K562 (cell line): ENCODE data around the gene FOXO4. TPM values are rescaled to one million over a fixed set of nuclear protein-coding genes. Genes with fewer than 3 reads are reported as not detected.

Source experiments
- ATAC-seq: fragments of 200-7000 bp; cut with Tn5 transposase; 3 replicates; pipeline ENCODE4 v1.9.1; 2020; ENCODE audit warnings: moderate library complexity
- BruUV-seq: library from RNA; stranded (reverse); fragments of 400-500 nt; replicated peaks from 2 replicates; lab custom pipeline; 2021; lab: Mats Ljungman, UMichigan
- CTCF ChIA-PET: fragments of 300-600 bp; formaldehyde crosslinking; extraction: SDS; loops from one replicate; lab custom pipeline; 2021; ENCODE audit warnings: low intra/inter-chr PET ratio; lab: Yijun Ruan, JAX
- POLR2A ChIA-PET: fragments of 300-600, 350-650 bp; sonication (Branson Sonifier 250); formaldehyde crosslinking; extraction: SDS; loops from one replicate; lab custom pipeline; 2021; ENCODE audit warnings: antibody characterized with exemption, inconsistent platforms; lab: Yijun Ruan, JAX
- DNase-seq, 4 experiments: peaks; one replicate each; pipeline versions ENCODE4 v3.0.0 to v3.0.0-alpha.2; 2011 to 2018; ENCODE audit warnings: low spot score in 3 of 4, mixed read lengths in 3 of 4; ENCODE audit errors: extremely low read depth in 1 of 4
- FAIRE-seq: peaks from 2 replicates; lab custom pipeline; 2011; peaks lifted over from hg19 to GRCh38; lab: Jason Lieb, UNC
- H2AFZ ChIP-seq: 2 replicates; pipeline ENCODE4 v1.6.0; 2011; ENCODE audit warnings: low read depth, low read length, control low read depth, inconsistent platforms
- H3K27ac ChIP-seq: fragments of 200-600 bp; 3 replicates; pipeline ENCODE4 v1.8.0; 2011; ENCODE audit warnings: low read depth, mild to moderate bottlenecking, control low read depth, inconsistent platforms, low read length, moderate library complexity, mixed read lengths; ENCODE audit errors: extremely low read depth
- H3K27me3 ChIP-seq, 2 experiments: fragments of 300-600 bp in 1 of 2; 2 replicates in 1 of 2; 3 replicates in 1 of 2; pipeline versions ENCODE4 v1.6.0 to v1.8.0; 2011; ENCODE audit warnings: inconsistent platforms in 2 of 2, low read length in 2 of 2, mild to moderate bottlenecking in 1 of 2, mixed read lengths in 1 of 2, moderate library complexity in 1 of 2; ENCODE audit not compliant: control insufficient read depth in 2 of 2, insufficient read depth in 2 of 2
- H3K36me3 ChIP-seq: fragments of 300-600 bp; 3 replicates; pipeline ENCODE4 v1.8.0; 2011; ENCODE audit warnings: mild to moderate bottlenecking, low read length, inconsistent platforms; ENCODE audit not compliant: control insufficient read depth, insufficient read depth
- H3K4me1 ChIP-seq, 2 experiments: fragments of 200-600 bp in 1 of 2; replicated peaks in 1 of 2; 2 replicates in 1 of 2; 3 replicates in 1 of 2; pipeline versions ENCODE4 v1.5.1 to v1.8.0; 2011; ENCODE audit warnings: inconsistent platforms in 2 of 2, low read length in 2 of 2, mild to moderate bottlenecking in 1 of 2, mixed read lengths in 1 of 2, moderate library complexity in 1 of 2; ENCODE audit not compliant: control insufficient read depth in 2 of 2, insufficient read depth in 2 of 2
- H3K4me2 ChIP-seq: 2 replicates; pipeline ENCODE4 v1.6.1; 2011; ENCODE audit warnings: low read length, control low read depth, inconsistent platforms, mixed read lengths; ENCODE audit not compliant: insufficient read depth
- H3K4me3 ChIP-seq: fragments of 200-600 bp; sonication (generic), shearing (Covaris generic); 2 replicates; pipeline ENCODE4 v1.5.1; 2016; ENCODE audit warnings: control low read depth, inconsistent platforms
- H3K79me2 ChIP-seq: fragments of 200-600 bp; 3 replicates; pipeline ENCODE4 v1.8.0; 2011; ENCODE audit warnings: low read length, inconsistent platforms; ENCODE audit not compliant: control insufficient read depth, insufficient read depth
- H3K9ac ChIP-seq, 2 experiments: 2 replicates each; pipeline versions ENCODE4 v1.6.0 to v1.6.1; 2011; ENCODE audit warnings: low read depth in 2 of 2, low read length in 2 of 2, control low read depth in 1 of 2, inconsistent platforms in 1 of 2, mild to moderate bottlenecking in 1 of 2, mixed read lengths in 1 of 2; ENCODE audit not compliant: insufficient read depth in 1 of 2
- H3K9me1 ChIP-seq: one replicate; pipeline ENCODE4 v1.6.0; 2011; ENCODE audit warnings: inconsistent platforms, mild to moderate bottlenecking, low read length, moderate library complexity; ENCODE audit not compliant: control insufficient read depth, insufficient read depth
- H3K9me3 ChIP-seq: replicated peaks from 2 replicates; pipeline ENCODE4 v1.5.1; 2011; ENCODE audit warnings: low read depth, low read length, inconsistent platforms; ENCODE audit not compliant: control insufficient read depth, insufficient read depth
- H4K20me1 ChIP-seq: replicated peaks from 2 replicates; pipeline ENCODE4 v1.6.1; 2011; ENCODE audit warnings: low read length, inconsistent platforms, mixed read lengths; ENCODE audit not compliant: control insufficient read depth, insufficient read depth
- ARNT ChIP-seq, 2 experiments: fragments of 450-650 bp; IDR thresholded peaks; 2 replicates each; pipeline ENCODE4 v1.6.1; 2016; ENCODE audit warnings: mild to moderate bottlenecking in 1 of 2
- DNMT1 ChIP-seq: fragments of 450-650 bp; IDR thresholded peaks from 2 replicates; pipeline ENCODE4 v1.6.1; 2016; ENCODE audit warnings: antibody characterized with exemption, mild to moderate bottlenecking
- FOXK2 ChIP-seq, 2 experiments: fragments of 450-650 bp; IDR thresholded peaks in 1 of 2; conservative IDR thresholded peaks in 1 of 2; 2 replicates each; pipeline ENCODE4 v1.6.1; 2016; ENCODE audit warnings: low read depth in 2 of 2, mild to moderate bottlenecking in 1 of 2
- KAT8 ChIP-seq: fragments of 450-650 bp; IDR thresholded peaks from 2 replicates; pipeline ENCODE4 v1.6.1; 2016; ENCODE audit warnings: low read depth, mild to moderate bottlenecking
- MYBL2 ChIP-seq, 2 experiments: fragments of 450-650 bp in 1 of 2; sonication (generic) in 1 of 2; formaldehyde crosslinking in 1 of 2; IDR thresholded peaks; 2 replicates each; pipeline versions ENCODE4 v1.6.1 to v1.8.1; 2017 to 2022; ENCODE audit warnings: borderline replicate concordance in 1 of 2, inconsistent platforms in 1 of 2, low read depth in 1 of 2, mild to moderate bottlenecking in 1 of 2, missing genetic modification reagents in 1 of 2, moderate library complexity in 1 of 2
- ZNF197 ChIP-seq: fragments of 200-800 bp; sonication (Bioruptor generic); IDR thresholded peaks from 2 replicates; pipeline ENCODE4 v1.6.1; 2016; ENCODE audit warnings: low read depth, missing genetic modification characterization, missing compliant biosample characterization
- WGBS: fragments of 100-300 bp; shearing (Covaris generic); methylation state at CpG from one replicate; pipeline ENCODE4 v1.1.6; 2016; ENCODE audit warnings: low coverage, mixed read lengths; ENCODE audit not compliant: insufficient coverage; ENCODE audit errors: missing lambda C conversion rate; 5-methylcytosine and 5-hydroxymethylcytosine counted together
- in situ Hi-C: fragments of 300-500 bp; cut with MboI; formaldehyde crosslinking; loops from 4 replicates; pipeline ENCODE4 v1.15.0; 2018; ENCODE audit warnings: inconsistent platforms, mixed read lengths
- intact Hi-C: fragments of 100-400 bp; cut with micrococcal nuclease; formaldehyde crosslinking; loops from 2 replicates; pipeline ENCODE4 v1.14.2; 2022
- polyA plus RNA-seq, 8 experiments: library from polyadenylated mRNA; depleted of rRNA in 4 of 8; stranded (reverse) in 5 of 8; unstranded in 3 of 8; fragments of >200 nt; fragmentation: Nextera tagmentation in 2 of 8; fragmentation: Illumina TruSeq in 1 of 8; extraction: Ambion mirVana in 2 of 8; extraction: Trizol in 1 of 8; gene quantifications; 2 replicates each; pipeline versions ENCODE4 v1.2.1 to v1.2.3, GENCODE V29; 2011 to 2014; ENCODE audit warnings: inconsistent platforms in 1 of 8, missing spikeins in 1 of 8
- total RNA-seq, 7 experiments: library from RNA; depleted of rRNA in 6 of 7; stranded (reverse); fragments of >200 nt in 6 of 7; fragmentation: Illumina TruSeq in 2 of 7; extraction: Trizol in 2 of 7; gene quantifications; 2 replicates each; pipeline versions ENCODE4 v1.2.1 to v1.2.3, GENCODE V29; 2011 to 2021; ENCODE audit warnings: low replicate concordance in 1 of 7

FOXO4 gene
- total and polyA plus RNA-seq, 9 of the 15 experiments (the other 6 are each of a cell fraction or from before 2014, with no cell fraction given): 0.13 to 26.6 (median 8.5) TPM

DNA sequence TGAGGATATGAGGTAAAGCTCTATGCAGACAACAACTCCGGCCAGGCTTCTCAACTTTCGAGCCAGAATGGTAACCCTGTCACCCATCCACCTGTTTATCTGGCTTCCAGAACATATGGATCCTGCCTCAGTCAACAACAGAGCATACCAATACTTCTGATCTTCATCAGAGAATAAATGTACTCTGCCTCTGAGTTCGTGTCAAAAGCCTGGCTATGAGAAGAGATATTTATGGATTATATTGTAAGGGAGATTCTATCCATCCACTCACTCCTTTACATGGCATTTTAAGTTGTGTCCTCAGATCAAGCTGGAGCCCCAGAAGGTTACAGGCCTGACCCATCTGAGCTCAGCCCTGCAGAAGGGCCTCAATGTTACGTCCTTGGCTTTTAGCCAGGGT, 9.8 kb upstream of the FOXO4 start:
- no TSS peak for BruUV-seq
- in situ Hi-C loops: no loop called here
- no peak overlapping the region for H3K27ac ChIP-seq
- no peak for DNase-seq
- H4K20me1 ChIP-seq: no peaks in the 10 kb centered on the region
- peak overlapping the region in 1 of 2 experiments; percentile 26; a peak in 1 of 4 replicates for H3K9ac ChIP-seq
- TF ChIP-seq MYBL2 (IDR thresholded peaks at IDR 0.05; ENCODE audit: low read depth): no peak
- no peak for TF ChIP-seq MYBL2 (CRISPR knock-in tag; IDR thresholded peaks at IDR 0.05; ENCODE audit: borderline replicate concordance)
- no peak for TF ChIP-seq KAT8
- no peak for TF ChIP-seq DNMT1
- TF ChIP-seq ZNF197 (CRISPR knock-in tag): no peak
- no peak for TF ChIP-seq FOXK2 (conservative IDR thresholded peaks at IDR 0.05 in 1 of 2, IDR thresholded peaks at IDR 0.05 in 1 of 2; ENCODE audit: low read depth in 2 of 2)
- no peak for TF ChIP-seq ARNT (IDR thresholded peaks at IDR 0.05)
- no peak overlapping the region for H3K4me3 ChIP-seq
- WGBS: 18% methylated on average over 2 of the region's 4 CpGs
- H3K27me3 ChIP-seq: no peaks in the 10 kb centered on the region
- no peak overlapping the region for H2AFZ ChIP-seq
- no peaks in the 10 kb centered on the region for H3K9me3 ChIP-seq
- ATAC-seq: no peak
- intact Hi-C loops: no loop called here
- no peak overlapping the region for H3K4me2 ChIP-seq
- H3K36me3 ChIP-seq: no peaks in the 10 kb centered on the region
- no peaks in the 10 kb centered on the region; a peak in 2 of 5 replicates for H3K4me1 ChIP-seq
- CTCF ChIA-PET: no interaction called here
- H3K9me1 ChIP-seq: no peaks in the 10 kb centered on the region
- POLR2A ChIA-PET: interaction anchor here (0.7 kb wide), 1 partner anchor 11 kb away, joined by 3 read pairs; no protein-coding TSS in a partner anchor
- no peak for FAIRE-seq
- no peaks in the 10 kb centered on the region for H3K79me2 ChIP-seq
